ENCODE results near the gene TAP1.

The TAP1 gene, protein sequence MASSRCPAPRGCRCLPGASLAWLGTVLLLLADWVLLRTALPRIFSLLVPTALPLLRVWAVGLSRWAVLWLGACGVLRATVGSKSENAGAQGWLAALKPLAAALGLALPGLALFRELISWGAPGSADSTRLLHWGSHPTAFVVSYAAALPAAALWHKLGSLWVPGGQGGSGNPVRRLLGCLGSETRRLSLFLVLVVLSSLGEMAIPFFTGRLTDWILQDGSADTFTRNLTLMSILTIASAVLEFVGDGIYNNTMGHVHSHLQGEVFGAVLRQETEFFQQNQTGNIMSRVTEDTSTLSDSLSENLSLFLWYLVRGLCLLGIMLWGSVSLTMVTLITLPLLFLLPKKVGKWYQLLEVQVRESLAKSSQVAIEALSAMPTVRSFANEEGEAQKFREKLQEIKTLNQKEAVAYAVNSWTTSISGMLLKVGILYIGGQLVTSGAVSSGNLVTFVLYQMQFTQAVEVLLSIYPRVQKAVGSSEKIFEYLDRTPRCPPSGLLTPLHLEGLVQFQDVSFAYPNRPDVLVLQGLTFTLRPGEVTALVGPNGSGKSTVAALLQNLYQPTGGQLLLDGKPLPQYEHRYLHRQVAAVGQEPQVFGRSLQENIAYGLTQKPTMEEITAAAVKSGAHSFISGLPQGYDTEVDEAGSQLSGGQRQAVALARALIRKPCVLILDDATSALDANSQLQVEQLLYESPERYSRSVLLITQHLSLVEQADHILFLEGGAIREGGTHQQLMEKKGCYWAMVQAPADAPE
- 179 to 211 (median 205) reads per million in 3 donors for total RNA-seq

DNA sequence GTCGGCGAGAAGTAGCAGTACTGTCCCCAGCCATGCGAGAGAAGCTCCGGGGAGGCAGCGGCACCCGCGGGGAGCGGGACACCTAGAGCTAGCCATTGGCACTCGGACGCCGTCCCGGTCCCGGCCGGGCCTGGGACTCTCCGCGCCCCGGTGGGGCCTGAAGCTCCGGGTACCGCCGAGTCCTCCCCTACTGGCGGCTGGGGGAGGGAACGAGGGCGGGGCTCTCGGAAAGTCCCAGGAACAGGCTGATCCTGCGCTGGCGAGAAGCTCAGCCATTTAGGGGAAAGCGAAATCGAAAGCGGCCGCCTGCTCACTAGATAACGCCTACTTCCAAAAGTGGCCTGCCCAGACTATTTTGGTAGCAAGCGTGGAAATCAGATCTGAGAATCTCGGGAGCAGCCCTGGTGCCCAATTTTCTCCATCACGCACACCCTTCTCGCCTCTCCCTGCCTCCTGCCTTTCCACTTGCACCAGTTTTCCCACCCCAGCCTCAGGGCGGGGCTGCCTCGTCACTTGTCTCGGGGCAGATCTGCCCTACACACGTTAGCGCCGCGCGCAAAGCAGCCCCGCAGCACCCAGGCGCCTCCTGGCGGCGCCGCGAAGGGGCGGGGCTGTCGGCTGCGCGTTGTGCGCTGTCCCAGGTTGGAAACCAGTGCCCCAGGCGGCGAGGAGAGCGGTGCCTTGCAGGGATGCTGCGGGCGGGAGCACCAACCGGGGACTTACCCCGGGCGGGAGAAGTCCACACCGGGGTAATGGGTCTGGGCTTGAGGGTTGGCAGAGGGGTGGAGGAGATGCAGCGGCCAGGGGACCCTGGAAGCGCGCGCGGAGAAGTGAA, at the start of gene TAP1, which contains the start of gene PSMB9:
TSS of gene TAP1 (minus strand) at position 164 of the 835 bp plus-strand sequence. CDS start at position 96, 68 bp downstream.
TSS of gene PSMB9 (plus strand) at position 652 of the 835 bp plus-strand sequence. CDS start at position 690, 38 bp downstream.
- no peaks in the 10 kb centered on the region for H3K9me3 ChIP-seq (ENCODE audit: control insufficient read depth, low read length)
- peaks cover 38% of the 10 kb centered on the region for H3K36me3 ChIP-seq (ENCODE audit: control insufficient read depth, insufficient read depth, low read length)
- peak; percentile 90 to 93 (median 92) for DNase-seq
- peak within 1 kb of the TSS; percentile 100 for H3K27ac ChIP-seq (ENCODE audit: insufficient read depth, low read length, poor library complexity, severe bottlenecking)
- H3K4me3 ChIP-seq (ENCODE audit: insufficient read depth, low read depth, low read length, poor library complexity, severe bottlenecking), result peak within 1 kb of the TSS; percentile 95
- peaks cover 46% of the 10 kb centered on the region for H3K4me1 ChIP-seq (ENCODE audit: control insufficient read depth, insufficient read depth, low read length, poor library complexity, severe bottlenecking)
- H3K27me3 ChIP-seq (replicated peaks; ENCODE audit: control insufficient read depth, insufficient read depth, low read length, poor library complexity, severe bottlenecking), result no peaks in the 10 kb centered on the region

DNA sequence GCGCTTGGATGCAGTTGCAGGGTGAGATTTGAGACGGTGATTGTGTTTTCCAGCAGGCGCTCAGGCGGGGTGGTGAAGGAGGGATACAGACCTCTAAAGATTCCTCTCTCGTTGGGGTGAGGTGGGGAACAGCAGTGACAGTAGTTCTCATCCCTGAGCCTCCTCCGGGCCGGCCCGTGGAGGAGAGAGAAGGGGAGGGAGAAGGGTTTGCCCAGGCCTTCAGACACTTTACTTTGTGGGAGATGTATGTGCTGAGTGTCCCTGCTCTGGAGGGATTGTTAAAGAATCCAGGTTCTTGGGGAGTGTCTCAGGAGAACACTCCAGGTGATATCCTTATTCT, 41.5 kb upstream of the TAP1 start:
- no peak for DNase-seq
- no peaks in the 10 kb centered on the region for H3K9me3 ChIP-seq (ENCODE audit: control insufficient read depth, low read length)
- H3K4me3 ChIP-seq (ENCODE audit: insufficient read depth, low read depth, low read length, poor library complexity, severe bottlenecking), result peak overlapping the region; percentile 93
- peaks cover 5% of the 10 kb centered on the region for H3K4me1 ChIP-seq (ENCODE audit: control insufficient read depth, insufficient read depth, low read length, poor library complexity, severe bottlenecking)
- H3K27me3 ChIP-seq (replicated peaks; ENCODE audit: control insufficient read depth, insufficient read depth, low read length, poor library complexity, severe bottlenecking), result no peaks in the 10 kb centered on the region
- no peaks in the 10 kb centered on the region for H3K36me3 ChIP-seq (ENCODE audit: control insufficient read depth, insufficient read depth, low read length)
- peak overlapping the region; percentile 73 for H3K27ac ChIP-seq (ENCODE audit: insufficient read depth, low read length, poor library complexity, severe bottlenecking)

DNA sequence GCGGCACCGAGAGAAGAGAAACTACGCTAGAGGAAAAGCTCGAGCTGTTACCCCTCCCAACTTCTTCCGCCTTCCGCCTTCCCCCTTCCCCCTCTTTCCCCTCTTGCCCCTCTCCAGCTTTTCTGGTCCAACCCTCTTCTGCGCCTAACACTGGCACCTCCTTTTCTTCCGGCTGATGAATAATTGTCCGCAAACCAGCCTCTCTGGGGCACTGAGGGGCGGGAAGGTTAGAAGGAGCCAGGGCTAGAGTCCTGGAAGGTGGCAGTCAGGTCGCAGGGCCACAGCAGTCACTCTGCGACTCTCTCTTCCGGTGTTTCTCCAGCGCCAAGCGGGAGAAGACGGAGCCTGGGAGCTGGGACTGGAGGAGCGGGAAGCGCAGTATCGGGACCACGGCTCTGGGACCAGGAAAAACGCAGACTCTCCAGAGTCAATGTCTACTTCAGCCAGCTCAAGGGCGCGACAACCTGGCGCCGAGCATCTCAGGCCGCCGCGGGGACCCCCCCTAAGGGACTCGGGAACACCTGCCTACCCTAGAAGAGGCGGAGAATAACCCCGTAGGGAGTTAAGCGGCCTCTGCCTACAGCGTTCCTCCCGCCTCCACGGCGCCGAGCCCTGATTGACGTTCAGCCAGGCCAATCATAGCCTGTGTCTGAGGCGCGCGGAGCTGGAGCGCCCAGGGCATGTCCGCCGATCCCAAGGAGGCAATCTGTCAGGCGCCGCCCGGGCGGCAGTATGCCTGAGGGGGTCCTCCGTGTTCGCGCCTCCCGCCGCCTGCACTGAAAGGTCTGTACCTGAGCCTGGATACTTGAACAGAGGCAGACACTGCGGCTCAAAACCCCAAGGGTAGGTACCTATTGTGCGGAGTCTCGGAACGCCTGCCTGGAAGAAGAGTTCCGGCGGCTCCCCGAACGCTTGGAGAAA, 40.8 kb upstream of the TAP1 start:
- H3K27ac ChIP-seq (ENCODE audit: insufficient read depth, low read length, poor library complexity, severe bottlenecking), result peak overlapping the region; percentile 73

DNA sequence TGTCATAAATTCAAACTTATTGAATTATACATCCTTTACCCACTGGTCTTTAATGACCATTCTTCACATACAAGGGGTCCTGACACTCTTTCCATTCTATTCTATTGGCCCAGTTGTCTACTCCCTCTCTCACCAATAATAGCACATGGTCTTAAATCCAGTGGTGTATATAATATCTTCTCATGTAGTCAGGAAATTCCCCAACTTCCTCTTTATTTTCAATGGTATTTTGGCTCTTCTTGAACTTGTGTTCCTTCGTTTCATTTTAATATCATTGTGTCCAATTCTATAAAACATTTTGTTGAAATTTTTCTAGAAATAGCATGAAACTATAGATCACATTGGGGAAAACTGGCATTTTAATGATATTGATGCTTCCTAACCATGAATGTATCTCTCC, 37.3 kb upstream of the TAP1 start:
- no peak overlapping the region for H3K4me3 ChIP-seq (ENCODE audit: insufficient read depth, low read depth, low read length, poor library complexity, severe bottlenecking)
- no peak for DNase-seq
- no peaks in the 10 kb centered on the region for H3K36me3 ChIP-seq (ENCODE audit: control insufficient read depth, insufficient read depth, low read length)
- peaks cover 5% of the 10 kb centered on the region for H3K4me1 ChIP-seq (ENCODE audit: control insufficient read depth, insufficient read depth, low read length, poor library complexity, severe bottlenecking)
- no peak overlapping the region for H3K27ac ChIP-seq (ENCODE audit: insufficient read depth, low read length, poor library complexity, severe bottlenecking)
- H3K27me3 ChIP-seq (replicated peaks; ENCODE audit: control insufficient read depth, insufficient read depth, low read length, poor library complexity, severe bottlenecking), result no peaks in the 10 kb centered on the region
- H3K9me3 ChIP-seq (ENCODE audit: control insufficient read depth, low read length), result no peaks in the 10 kb centered on the region

More for the DNA sequence above, 40.8 kb upstream of the TAP1 start:
- Histone ChIP-seq H3K9me3 (ENCODE audit: control insufficient read depth, low read length) (no peaks in the 10 kb centered on the region), H3K27me3 (replicated peaks; ENCODE audit: control insufficient read depth, insufficient read depth, low read length, poor library complexity, severe bottlenecking) (no peaks in the 10 kb centered on the region), H3K4me3 (ENCODE audit: insufficient read depth, low read depth, low read length, poor library complexity, severe bottlenecking) (peak overlapping the region; percentile 93), H3K4me1 (ENCODE audit: control insufficient read depth, insufficient read depth, low read length, poor library complexity, severe bottlenecking) (peaks cover 5% of the 10 kb centered on the region), H3K36me3 (ENCODE audit: control insufficient read depth, insufficient read depth, low read length) (no peaks in the 10 kb centered on the region)
- peak; percentile 89 to 91 (median 90) for DNase-seq

DNA sequence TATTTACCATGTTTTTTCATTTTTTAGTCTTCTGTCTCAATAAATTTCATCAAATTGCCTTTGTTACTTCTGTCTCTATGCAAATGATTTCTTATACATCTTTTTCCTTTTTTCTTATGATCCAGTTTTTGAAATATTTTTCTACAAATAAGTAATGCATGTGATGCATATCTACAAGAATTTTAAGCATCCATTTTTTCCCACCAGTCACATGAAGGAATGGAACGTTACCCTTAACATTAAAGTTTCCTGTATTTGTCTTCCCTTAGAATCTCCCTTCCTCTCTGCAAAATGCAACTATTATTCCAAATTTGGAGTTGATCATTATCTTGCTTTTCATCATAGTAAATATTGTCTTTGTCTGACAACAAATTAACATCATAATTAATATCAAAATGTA, 36.0 kb upstream of the TAP1 start:
- H3K27me3 ChIP-seq (replicated peaks; ENCODE audit: control insufficient read depth, insufficient read depth, low read length, poor library complexity, severe bottlenecking), result no peaks in the 10 kb centered on the region
- no peak for DNase-seq
- no peaks in the 10 kb centered on the region for H3K9me3 ChIP-seq (ENCODE audit: control insufficient read depth, low read length)
- no peak overlapping the region for H3K4me3 ChIP-seq (ENCODE audit: insufficient read depth, low read depth, low read length, poor library complexity, severe bottlenecking)
- H3K27ac ChIP-seq (ENCODE audit: insufficient read depth, low read length, poor library complexity, severe bottlenecking), result no peak overlapping the region
- H3K4me1 ChIP-seq (ENCODE audit: control insufficient read depth, insufficient read depth, low read length, poor library complexity, severe bottlenecking), result no peaks in the 10 kb centered on the region
- no peaks in the 10 kb centered on the region for H3K36me3 ChIP-seq (ENCODE audit: control insufficient read depth, insufficient read depth, low read length)

DNA sequence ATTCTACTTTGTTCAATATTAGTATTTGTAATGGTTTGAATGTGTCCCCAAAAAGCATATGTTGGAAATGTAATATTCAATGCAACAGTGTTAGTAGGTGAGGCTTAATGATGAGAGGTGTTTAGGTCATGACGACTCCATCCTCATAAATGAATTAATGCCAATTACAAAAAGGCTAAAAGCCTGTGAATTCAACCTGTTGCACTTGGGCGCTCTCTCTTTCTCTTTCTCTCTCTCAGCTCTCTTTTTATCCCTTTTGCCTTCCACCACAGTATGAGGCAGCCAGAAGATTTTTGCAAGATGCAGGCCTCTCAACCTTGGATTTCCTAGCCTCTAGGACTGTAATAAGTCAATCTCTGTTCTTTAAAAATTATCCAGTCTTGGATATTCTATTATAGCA, 35.1 kb upstream of the TAP1 start:
- H3K4me3 ChIP-seq (ENCODE audit: insufficient read depth, low read depth, low read length, poor library complexity, severe bottlenecking), result no peak overlapping the region
- H3K36me3 ChIP-seq (ENCODE audit: control insufficient read depth, insufficient read depth, low read length), result no peaks in the 10 kb centered on the region
- H3K27ac ChIP-seq (ENCODE audit: insufficient read depth, low read length, poor library complexity, severe bottlenecking), result no peak overlapping the region
- no peaks in the 10 kb centered on the region for H3K9me3 ChIP-seq (ENCODE audit: control insufficient read depth, low read length)
- no peaks in the 10 kb centered on the region for H3K4me1 ChIP-seq (ENCODE audit: control insufficient read depth, insufficient read depth, low read length, poor library complexity, severe bottlenecking)
- no peaks in the 10 kb centered on the region for H3K27me3 ChIP-seq (replicated peaks; ENCODE audit: control insufficient read depth, insufficient read depth, low read length, poor library complexity, severe bottlenecking)
- no peak for DNase-seq

DNA sequence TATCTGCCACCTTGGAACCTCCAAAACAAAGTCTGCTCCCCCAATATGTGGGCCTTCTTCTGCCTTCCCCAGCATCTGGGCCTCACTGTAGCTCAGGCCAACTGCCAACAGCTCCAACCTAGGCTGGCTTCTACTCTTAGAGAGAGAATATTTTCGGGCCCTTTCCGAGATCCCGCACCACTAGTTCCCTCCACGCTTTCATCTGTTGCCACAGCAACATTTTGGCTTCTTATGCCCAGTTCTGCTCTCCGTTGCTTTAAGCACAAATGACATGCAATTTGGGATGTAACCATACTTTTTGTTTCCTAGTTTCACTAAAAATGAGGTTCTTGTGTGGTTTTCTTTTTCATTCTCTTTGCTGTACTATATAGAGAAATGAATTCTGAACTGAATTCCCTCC, 34.1 kb upstream of the TAP1 start:
- no peak overlapping the region for H3K4me3 ChIP-seq (ENCODE audit: insufficient read depth, low read depth, low read length, poor library complexity, severe bottlenecking)
- H3K36me3 ChIP-seq (ENCODE audit: control insufficient read depth, insufficient read depth, low read length), result no peaks in the 10 kb centered on the region
- H3K27me3 ChIP-seq (replicated peaks; ENCODE audit: control insufficient read depth, insufficient read depth, low read length, poor library complexity, severe bottlenecking), result no peaks in the 10 kb centered on the region
- no peaks in the 10 kb centered on the region for H3K9me3 ChIP-seq (ENCODE audit: control insufficient read depth, low read length)
- no peak for DNase-seq
- no peaks in the 10 kb centered on the region for H3K4me1 ChIP-seq (ENCODE audit: control insufficient read depth, insufficient read depth, low read length, poor library complexity, severe bottlenecking)
- H3K27ac ChIP-seq (ENCODE audit: insufficient read depth, low read length, poor library complexity, severe bottlenecking), result no peak overlapping the region

DNA sequence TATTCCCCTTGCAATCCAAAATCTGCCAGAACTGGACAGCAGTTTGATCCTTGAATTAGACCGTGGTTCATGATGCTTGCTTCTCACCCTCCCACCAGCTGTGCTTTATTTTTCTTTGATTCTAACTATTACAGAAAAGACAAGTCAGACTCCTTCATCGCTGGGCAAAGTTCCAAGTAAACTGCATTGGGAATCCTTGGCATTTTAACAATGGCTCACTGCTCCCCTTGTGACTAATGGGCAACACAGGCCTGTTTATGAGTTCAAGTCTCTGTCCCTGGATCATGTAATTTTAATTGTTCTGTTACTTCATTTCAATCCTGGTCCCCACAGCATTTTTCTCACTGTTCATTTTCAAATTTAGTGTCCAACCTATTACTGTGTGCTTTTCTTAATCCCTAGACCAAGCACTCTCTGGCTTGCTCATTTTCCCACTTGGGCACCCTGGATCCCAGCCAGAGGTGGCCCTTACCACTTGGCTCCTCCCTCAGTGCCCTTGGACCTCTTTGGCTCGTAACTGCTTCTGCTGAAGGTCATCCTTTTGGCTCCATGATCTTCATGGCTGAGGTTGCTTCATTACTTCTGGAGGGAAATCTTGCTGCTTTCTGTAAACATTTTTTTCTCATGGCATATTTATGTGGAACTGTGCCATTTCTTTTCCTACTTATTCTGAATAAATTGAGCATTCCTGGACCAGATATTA, 33.3 kb upstream of the TAP1 start:
- Histone ChIP-seq H3K27ac (ENCODE audit: insufficient read depth, low read length, poor library complexity, severe bottlenecking) (no peak overlapping the region), H3K9me3 (ENCODE audit: control insufficient read depth, low read length) (no peaks in the 10 kb centered on the region), H3K4me3 (ENCODE audit: insufficient read depth, low read depth, low read length, poor library complexity, severe bottlenecking) (no peak overlapping the region), H3K4me1 (ENCODE audit: control insufficient read depth, insufficient read depth, low read length, poor library complexity, severe bottlenecking) (no peaks in the 10 kb centered on the region), H3K36me3 (ENCODE audit: control insufficient read depth, insufficient read depth, low read length) (no peaks in the 10 kb centered on the region), H3K27me3 (replicated peaks; ENCODE audit: control insufficient read depth, insufficient read depth, low read length, poor library complexity, severe bottlenecking) (no peaks in the 10 kb centered on the region)
- no peak for DNase-seq
